RPMI7951 (cell line): ENCODE measurements around the gene CRAT. TPM values are rescaled to one million over a fixed set of nuclear protein-coding genes. Genes with fewer than 3 reads are reported as not detected.

Source experiments
- DNase-seq: peaks from one replicate; pipeline ENCODE4 v3.0.0-alpha.2; 2012; ENCODE audit warnings: low read depth
- total RNA-seq: library from RNA; depleted of rRNA; stranded (reverse); fragments of >200 nt; shearing (Covaris generic); gene quantifications from 2 replicates; pipeline ENCODE4 v1.2.3, GENCODE V29; 2014; rRNA removed

The CRAT gene
- total RNA-seq, 1 experiment from 2014 or later: 29.9 TPM

- no peak for DNase-seq
These were observed 47.5 kb downstream of the CRAT start for GRCh38 chr9:129063061-129063460.

- DNase-seq: no peak
These were observed 49.6 kb downstream of the CRAT start for GRCh38 chr9:129060991-129061390.

- DNase-seq: no peak
These were observed 50.5 kb downstream of the CRAT start for GRCh38 chr9:129059796-129060785.

GRCh38 chr9:129058965-129059795 lies 51.4 kb downstream of the CRAT start:
- DNase-seq: peak; percentile 17

- no peak for DNase-seq
These were observed 56.3 kb downstream of the CRAT start for GRCh38 chr9:129054163-129054851.

- no peak for DNase-seq
These were observed 57.6 kb downstream of the CRAT start for GRCh38 chr9:129053020-129053419.

GRCh38 chr9:129052592-129052991 lies 58.0 kb downstream of the CRAT start:
- DNase-seq: no peak

Other genes with a start within 250 kb of the CRAT start
- 8.0 and 9.6 TPM in 2 replicates for gene KYAT1, start 228.8 kb downstream of the CRAT start, total RNA-seq
- 13.9 and 14.1 TPM in 2 replicates for gene LRRC8A, start 228.7 kb downstream of the CRAT start, total RNA-seq
- 1.7 and 1.8 TPM in 2 replicates for gene PHYHD1, start 189.8 kb downstream of the CRAT start, total RNA-seq
- 16.1 and 16.2 TPM in 2 replicates for gene DOLK, start 163.2 kb downstream of the CRAT start, total RNA-seq
- 28.9 and 33.4 TPM in 2 replicates for gene NUP188, start 163.1 kb downstream of the CRAT start, total RNA-seq
- 25.2 and 28.2 TPM in 2 replicates for gene SH3GLB2, start 82.5 kb downstream of the CRAT start, total RNA-seq
- gene MIGA2, start 74.2 kb downstream of the CRAT start, total RNA-seq: 13.7 and 15.6 TPM in 2 replicates
- 11.6 and 12.4 TPM in 2 replicates for gene DOLPP1, start 29.7 kb downstream of the CRAT start, total RNA-seq
- 75.8 and 86.1 TPM in 2 replicates for gene PTPA, start 622 bp upstream of the CRAT start, total RNA-seq
- gene IER5L, start 67.5 kb upstream of the CRAT start, total RNA-seq: 11.2 and 21.2 TPM in 2 replicates